Spleen (tissue), 7 donors: ENCODE measurements around the gene CANT1.

Experiments used
- POLR2A ChIP-seq, 3 donors: fragments of 450-650 bp; IDR thresholded peaks; one replicate each; pipeline ENCODE4 v1.5.1; 2017; ENCODE audit warnings: antibody characterized with exemption in 3 of 3, mild to moderate bottlenecking in 1 of 3
- POLR2AphosphoS5 ChIP-seq, 3 donors: sonication (generic); formaldehyde crosslinking; IDR thresholded peaks; one replicate each; pipeline ENCODE4 v1.5.1; 2017; ENCODE audit warnings: antibody characterized with exemption in 3 of 3
- TF ChIP-seq, protein P1 (sequence below), 11 experiments: fragments of 200-600 bp in 7 of 11; fragments of 450-650 bp in 4 of 11; sonication (generic) in 4 of 11; IDR thresholded peaks in 8 of 11; conservative IDR thresholded peaks in 3 of 11; 1 replicate in 7 of 11; 2 replicates in 4 of 11; pipeline versions ENCODE4 v1.4.0 to v1.8.0; 2016 to 2021; ENCODE audit warnings: antibody characterized with exemption in 11 of 11, inconsistent platforms in 4 of 11, mild to moderate bottlenecking in 1 of 11
- donor health status: DM: no; HTN: no; CAD: no; lungs with moderate emphysema.
- donor health status: DM: no; HTN: no; CAD: no.
- donor health status: DM: no; HTN: no; CAD: no.

DNA sequence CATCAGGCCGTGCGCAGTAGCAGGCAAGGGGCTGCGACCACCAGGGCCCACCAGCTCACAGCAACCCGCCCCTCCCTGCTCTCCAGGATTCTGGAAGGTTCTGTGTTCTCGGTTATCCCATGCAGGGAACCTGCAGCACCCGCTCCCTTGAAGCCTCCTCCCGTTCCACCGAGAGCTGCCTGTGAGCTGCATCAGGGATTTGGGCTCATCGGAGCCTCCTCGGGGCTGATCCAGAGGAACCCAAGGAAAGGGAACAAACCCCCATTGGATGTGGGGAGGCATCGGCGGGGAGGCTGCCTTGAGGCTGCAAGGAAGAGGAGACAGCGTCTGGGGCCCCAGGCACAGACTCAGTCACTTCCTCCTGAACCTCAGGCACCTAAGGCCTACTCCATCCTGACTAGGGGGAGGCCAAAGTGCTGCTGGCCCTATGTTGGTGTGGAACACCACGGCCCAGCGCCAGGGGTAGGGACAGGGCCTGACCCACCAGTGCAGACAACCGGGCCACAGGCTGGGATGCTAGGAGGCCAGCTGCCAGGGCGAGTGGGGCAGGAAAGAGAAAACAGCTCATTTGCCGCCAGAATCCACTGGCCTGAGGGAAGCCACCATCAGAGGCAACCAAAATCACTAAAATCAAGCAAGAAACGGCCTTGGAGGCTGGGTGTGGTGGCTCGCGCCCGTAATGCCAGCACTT lies 15.4 kb downstream of the CANT1 start:
- TF ChIP-seq POLR2A (IDR thresholded peaks at IDR 0.05) (no peak), POLR2AphosphoS5 (IDR thresholded peaks at IDR 0.05) (no peak)
- TF ChIP-seq, protein P1, sequence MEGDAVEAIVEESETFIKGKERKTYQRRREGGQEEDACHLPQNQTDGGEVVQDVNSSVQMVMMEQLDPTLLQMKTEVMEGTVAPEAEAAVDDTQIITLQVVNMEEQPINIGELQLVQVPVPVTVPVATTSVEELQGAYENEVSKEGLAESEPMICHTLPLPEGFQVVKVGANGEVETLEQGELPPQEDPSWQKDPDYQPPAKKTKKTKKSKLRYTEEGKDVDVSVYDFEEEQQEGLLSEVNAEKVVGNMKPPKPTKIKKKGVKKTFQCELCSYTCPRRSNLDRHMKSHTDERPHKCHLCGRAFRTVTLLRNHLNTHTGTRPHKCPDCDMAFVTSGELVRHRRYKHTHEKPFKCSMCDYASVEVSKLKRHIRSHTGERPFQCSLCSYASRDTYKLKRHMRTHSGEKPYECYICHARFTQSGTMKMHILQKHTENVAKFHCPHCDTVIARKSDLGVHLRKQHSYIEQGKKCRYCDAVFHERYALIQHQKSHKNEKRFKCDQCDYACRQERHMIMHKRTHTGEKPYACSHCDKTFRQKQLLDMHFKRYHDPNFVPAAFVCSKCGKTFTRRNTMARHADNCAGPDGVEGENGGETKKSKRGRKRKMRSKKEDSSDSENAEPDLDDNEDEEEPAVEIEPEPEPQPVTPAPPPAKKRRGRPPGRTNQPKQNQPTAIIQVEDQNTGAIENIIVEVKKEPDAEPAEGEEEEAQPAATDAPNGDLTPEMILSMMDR (IDR thresholded peaks at IDR 0.05 in 8 of 11, conservative IDR thresholded peaks at IDR 0.05 in 3 of 11) = no peak
